Thyroid gland (tissue), 4 donors: ENCODE results near the gene ARNT2.

Experiments
- CTCF ChIP-seq, 6 experiments: fragments of 200-600 bp in 3 of 6; fragments of 450-650 bp in 3 of 6; sonication (generic) in 3 of 6; IDR thresholded peaks; one replicate each; pipeline ENCODE4 v1.5.1; 2016 to 2019; ENCODE audit warnings: antibody characterized with exemption in 6 of 6, mild to moderate bottlenecking in 2 of 6, inconsistent platforms in 1 of 6, moderate library complexity in 1 of 6
- POLR2A ChIP-seq, 2 donors: fragments of 450-650 bp; IDR thresholded peaks; one replicate each; pipeline ENCODE4 v1.6.1; 2017; ENCODE audit warnings: antibody characterized with exemption in 2 of 2, mild to moderate bottlenecking in 2 of 2, moderate library complexity in 1 of 2

DNA sequence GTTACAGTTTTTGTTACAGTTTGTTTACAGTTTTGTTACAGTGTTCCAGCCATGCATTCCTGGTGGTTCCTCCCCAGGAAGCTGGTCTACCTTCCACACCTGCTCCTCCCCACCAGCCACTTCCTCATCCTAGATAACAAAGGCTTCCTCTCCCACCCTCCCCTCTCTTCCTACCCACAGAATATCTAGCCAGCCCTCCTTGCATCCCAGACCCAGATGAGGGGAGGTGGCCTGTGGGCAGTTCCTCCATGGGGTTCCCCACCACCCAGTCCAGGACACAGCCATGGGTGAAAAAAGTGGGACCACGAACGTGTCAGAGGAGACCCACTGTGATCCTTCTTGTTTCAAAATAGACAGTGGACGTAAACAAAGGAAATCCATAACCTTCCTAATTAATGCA lies 168.2 kb downstream of the ARNT2 start:
- no peak for TF ChIP-seq POLR2A (IDR thresholded peaks at IDR 0.05)
- no peak for TF ChIP-seq CTCF (IDR thresholded peaks at IDR 0.05)
